Suppressor macrophage treated with lipopolysaccharide for 4 hours (primary cell): ENCODE measurements around the gene WDR1.

Experiments
- DNase-seq: peaks from one replicate; pipeline ENCODE4 v3.0.0-alpha.2; 2020

WDR1 gene

DNA sequence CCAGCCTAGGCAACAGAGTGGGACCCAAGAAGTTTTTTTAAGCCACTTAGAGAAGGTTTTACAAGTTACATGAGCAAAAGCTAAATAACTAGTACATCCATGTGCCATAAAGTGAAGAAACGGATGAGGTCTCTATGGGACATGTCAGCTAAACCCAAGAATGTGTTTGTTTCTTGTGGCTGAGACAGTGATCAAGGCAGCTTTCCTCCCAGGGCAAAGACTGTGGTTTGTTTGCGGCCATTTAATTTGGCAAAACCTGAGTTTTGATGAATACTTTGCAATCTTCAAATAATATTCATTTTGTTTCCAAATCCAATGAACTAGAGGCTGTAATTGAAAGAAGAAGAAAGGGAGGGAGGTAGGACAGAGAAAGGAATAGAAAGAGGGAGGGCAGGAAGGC, 50.4 kb downstream of the WDR1 start:
- DNase-seq, result no peak

DNA sequence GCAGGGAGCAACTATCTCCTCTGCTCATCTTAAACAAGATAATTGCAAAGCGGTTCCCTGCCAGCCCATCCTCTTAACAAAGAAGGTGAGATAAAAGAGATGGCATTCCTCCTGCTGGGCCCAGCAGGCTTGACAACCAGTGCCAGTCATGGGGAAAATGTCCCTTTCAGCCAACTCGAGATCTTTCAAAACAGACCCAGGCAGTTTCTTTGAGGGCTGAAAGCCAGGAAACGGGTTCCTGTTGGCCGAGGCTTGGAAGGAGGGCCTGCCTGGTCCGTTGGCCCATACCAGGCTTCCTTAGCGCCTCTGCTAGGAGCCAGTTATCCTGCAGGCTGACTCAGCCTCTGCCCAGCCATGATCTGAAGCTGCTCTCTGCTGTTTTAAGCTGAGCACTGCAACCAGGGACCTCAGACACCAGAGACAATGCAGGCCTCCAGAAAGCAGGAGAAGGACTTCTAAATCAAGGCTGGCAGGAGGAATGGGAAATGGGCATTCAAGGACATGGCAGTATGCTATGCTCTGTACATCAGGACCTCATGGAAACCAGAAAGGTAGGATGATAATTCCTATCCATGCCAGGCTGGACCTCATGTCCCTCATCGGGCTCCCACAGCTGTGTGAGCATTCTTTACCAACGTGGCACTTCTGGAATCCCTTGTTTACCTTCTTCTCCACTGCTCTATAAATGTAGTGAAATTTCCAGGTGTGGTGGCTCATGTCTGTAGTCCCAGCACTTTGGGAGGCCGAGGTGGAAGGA, 52.9 kb downstream of the WDR1 start:
- DNase-seq, result peak; percentile 71

DNA sequence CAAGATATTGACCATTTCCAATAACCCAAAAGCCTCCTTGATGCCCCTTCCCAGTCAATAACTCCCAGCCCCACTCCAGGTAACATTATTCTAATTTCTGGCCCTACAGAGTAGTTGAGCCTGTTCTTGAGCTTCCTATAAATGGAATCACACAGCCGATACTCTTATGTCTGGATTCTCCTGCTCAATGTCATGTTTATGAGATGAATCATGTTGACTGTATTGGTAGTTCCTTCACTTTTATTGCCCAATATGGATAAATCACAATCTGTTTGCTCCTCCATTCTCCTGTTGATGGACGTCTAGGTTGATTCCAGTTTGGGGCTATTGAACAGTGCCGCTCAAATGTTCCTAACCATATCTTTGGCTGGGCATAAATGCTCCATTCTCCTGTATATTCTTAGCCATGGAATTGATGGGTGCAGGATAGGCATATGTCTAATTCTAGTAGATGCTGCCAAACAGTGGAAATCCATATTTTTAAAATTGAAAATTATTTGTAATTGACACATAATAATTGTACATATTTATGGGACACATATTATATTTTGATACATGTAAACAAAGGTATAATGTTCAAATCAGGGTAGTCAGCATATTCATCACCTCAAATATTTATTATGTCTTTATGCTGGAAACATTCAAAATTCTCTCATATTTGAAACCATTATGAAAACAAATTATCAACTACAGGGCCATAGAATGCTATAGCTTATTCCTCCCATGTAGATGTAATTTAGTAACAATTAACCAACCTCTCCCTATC, 54.8 kb downstream of the WDR1 start:
- DNase-seq, result no peak

DNA sequence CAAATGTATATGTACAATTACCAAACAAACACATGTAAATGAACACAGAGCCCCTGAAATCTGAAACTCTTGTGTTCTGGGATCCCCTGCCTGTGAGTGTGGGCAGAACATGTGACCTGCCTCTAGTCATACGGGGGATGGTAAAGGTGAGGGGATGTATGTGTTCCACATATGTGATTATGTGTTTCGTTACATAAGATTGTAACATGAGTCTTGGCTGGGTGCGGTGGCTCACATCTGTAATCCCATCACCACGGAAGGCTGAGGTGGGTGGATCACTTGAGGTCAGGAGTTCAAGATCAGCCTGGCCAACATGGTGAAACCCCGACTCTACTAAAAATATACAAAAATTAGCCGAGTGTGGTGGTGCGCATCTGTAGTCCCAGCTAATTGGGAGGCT, 58.2 kb downstream of the WDR1 start:
- DNase-seq, result no peak

DNA sequence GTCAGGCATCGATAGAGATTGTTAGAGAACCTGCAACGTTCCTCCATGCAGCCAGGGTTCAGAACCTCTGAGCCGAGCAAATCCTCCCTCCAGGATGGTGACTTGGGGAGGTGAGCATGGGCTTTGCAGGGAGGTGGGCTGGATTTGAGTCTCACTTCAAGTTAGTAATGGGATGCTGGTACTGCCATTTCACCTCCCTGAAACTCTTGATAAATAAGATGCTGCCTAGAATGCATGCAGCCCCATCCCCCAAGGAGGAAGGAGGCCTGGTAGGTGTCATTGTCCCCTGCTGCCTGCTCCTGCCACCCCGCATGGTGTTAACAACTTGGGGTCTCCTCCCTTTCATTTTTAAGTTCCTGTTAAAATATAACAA, 59.6 kb downstream of the WDR1 start:
- no peak for DNase-seq

DNA sequence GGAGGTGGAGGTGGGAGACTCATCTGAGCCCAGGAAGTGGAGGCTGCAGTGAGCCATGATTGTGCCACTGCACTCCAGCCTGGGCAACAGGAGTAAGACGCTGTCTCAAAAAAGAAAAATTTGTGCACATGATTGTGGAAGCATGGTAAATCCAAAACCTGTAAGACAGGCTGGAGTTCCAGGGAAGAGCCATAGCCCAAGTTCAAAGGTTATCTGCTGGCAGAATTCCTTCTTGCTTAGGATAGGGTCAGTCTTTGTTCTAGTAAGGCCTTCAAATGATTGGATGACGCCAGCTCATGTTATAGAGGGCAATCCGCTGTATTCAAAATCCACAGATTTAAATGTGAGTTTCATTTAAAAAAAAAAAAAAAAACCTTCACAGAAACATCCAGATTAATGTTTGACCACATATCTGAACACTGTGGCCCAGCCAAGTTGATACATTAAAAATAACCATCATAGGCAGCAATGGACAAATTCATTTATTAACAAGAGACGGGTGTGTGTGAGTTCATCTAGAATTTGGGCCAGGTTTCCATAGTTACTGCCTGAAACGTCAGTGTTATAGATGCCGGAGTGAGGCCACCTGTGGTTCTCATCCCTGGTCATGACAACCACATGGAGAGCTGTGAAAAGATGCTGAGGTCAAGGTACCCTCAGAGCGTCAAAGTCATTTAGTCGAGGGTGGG, 60.1 kb downstream of the WDR1 start:
- no peak for DNase-seq

DNA sequence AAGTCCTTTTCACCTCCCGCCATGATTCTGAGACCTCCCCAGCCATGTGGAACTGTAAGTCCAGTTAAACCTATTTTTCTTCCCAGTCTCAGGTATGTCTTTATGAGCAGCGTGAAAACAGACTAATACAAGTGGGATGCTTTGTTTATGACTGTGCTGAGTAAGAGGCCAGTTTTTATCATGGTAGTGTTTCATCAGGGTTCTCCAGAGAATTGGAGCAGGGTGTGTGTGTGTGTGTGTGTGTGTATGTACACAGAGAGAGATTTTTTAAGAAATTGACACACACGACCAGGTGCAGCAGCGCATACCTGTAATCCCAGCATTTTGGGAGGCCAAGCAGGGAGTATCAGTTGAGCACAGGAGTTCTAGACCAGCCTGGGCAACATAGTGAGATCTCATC, 60.7 kb downstream of the WDR1 start:
- DNase-seq, result no peak

DNA sequence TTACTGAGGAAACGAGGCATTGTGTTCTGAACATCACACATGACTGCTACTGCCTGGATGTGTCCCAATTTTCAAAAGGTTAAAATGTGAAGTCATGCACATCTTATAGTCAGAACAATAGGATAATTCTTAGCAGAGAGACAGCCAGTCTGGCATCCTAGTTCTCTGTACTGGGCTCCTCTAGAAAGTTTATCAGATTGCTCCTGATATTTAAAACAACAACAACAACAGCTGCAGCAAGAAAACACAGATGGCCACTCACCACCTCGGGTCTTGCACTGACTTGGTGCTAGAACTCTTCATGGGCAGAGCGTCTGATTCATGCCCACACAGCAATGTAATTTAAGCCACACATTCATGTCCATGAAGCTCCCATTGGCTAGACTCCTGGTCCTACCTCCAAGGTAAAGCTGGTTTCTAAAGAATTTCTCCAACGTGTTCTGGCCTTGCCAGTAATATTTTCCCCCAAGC, 62.0 kb downstream of the WDR1 start:
- DNase-seq, result no peak

DNA sequence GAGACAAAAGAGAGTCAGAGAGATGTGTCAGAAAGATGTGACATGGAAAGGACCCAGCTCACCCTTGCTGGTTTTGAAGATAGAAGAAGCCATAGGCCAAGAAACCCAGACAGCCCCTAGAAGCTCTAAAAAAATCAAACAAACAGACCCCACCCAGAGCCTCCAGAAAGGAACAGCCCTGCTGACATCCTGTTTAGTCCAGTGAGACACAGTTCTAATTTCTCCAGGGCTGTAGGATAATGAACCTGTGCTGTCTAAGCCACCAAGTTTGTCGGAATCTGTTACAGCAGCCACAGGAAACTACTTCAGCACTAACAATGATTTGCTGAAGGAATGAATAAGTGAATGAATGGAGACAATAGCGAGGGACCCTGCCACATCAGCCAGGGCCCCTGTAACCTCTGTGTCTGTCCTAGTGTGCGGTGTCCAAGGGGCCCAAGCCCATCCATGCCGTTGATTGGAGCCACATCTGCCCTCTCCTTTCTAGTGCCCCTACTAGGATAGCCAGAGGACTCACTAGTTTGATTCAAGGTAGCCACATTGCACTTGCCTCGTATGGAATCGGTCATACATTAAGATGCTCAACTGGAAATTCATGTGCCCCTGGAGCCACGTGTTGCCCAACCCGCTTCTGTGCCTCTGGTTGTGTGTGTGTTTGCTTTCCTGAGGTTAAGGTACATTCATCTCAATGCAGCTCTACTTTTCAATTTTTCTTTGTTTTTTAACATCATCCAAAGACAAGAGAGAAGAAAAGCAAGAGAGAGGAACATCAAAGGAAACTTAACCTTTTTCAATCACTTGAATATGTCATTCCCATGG, 62.8 kb downstream of the WDR1 start:
- no peak for DNase-seq

DNA sequence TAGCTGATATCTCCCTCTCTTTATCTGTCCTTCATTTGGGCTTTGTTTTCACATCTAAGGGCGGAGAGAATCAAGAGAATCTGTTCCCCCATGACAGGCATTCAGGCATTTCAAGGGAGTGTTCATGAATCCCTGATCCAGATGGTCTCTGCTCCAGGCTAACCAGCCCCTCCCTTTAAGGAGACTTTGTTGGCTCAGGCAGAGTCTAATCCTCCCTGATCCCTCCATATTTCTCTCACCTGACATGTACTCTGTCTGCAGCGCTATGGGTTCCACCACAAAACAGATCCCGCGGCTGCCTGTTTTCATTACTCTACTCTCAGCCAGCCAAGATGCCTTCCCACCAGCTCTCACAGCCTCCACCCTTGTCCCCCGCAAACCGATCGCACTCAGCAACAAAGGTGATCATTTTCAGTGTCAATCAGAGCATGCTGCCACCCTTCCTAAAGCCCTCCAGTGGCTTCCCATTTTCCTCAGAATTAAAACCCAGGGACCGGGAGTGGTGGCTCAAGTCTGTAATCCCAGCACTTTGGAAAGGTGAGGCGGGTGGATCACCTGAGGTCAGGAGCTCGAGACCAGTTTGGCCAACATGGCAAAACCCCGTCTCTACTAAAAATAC, 65.0 kb downstream of the WDR1 start:
- DNase-seq, result no peak

DNA sequence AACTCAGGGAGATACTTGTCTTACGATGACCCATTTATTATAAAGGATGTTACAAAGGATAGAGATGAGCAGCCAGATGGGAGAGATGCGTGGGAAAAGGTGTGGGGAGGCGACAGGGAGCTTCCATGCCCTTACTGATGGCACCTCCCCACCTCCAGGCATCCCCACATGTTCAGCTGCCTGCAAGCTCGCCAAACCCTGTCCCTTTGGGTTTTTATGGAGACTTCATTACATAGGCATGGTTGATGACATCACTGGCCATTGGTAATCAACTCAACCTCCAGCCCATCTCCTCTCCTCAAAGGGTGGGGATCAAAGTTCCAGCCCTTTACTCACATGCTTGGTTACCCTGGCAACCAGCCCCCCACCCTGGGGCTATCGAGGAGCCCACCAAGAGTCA, 65.9 kb downstream of the WDR1 start:
- DNase-seq, result no peak

DNA sequence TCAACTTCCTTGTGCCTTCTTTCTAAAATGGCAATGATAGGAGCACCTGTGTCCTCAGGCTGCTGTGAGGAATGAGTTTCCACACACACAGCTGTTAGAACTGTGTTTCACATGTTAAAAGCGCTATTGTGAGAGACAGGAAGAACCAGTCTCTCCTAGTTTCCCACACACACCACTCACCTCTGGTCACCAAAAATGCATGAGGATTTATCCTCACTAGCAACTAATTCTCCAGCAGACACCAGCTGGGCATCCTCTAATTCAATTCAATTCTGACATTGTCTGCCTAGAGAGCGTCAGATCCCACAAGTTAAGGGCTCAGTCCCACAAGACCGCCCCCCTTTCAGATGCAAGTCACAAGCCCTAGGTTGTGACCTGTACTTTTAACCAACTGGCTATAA, 66.3 kb downstream of the WDR1 start:
- no peak for DNase-seq

DNA sequence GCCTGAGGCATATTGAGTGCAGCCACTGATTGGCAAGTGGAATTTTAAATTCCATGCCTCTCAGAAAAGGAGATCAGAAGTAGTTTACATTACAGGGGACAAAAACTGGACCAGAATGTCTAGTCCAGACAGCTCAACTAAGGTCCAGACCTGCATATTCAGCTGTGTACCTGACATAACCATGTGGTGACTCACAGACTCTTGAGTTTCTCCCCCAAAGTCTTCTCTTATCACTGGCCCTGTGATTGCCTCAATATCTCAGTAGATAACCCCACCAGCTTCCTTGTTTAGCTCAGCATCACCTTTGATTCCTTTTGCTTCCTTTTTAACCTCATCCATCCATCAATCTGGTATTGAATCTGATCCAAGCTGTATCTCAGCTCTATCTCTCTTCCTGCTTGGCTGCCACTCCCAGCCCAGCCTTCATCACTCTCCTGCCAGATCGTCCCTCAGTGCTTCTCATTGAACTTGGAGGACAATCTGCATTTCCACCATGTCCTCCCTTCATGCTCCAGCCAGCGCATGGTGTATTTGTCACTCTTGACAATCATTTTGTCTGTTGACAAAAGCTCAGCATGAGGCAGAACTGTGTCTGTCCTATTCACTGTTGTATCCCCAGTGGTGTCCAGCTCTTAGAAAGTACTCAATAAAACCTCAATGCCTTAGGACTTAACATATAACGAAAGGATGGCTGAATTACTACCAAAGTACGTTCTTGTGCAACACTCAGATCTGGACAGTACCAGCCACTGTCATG, 67.5 kb downstream of the WDR1 start:
- no peak for DNase-seq

DNA sequence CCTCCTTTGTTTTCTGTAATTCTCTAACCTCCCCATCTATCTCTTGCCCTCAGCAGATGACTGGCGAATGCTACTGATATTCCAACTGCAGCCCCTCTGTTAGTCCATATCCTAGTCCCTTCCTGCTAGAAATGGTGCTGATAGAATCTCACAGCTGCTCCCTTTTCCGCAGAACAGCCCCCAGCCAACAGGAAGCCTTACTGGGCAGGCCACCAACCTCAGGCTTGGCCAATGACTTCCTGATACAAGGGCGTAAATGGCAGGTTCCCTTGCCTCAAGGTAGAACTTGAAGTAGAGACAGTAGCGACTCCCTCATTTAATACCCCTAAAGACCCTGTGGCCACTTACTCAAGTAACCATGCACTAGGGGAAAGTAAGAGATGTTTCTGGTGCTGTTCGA, 68.6 kb downstream of the WDR1 start:
- DNase-seq, result no peak

DNA sequence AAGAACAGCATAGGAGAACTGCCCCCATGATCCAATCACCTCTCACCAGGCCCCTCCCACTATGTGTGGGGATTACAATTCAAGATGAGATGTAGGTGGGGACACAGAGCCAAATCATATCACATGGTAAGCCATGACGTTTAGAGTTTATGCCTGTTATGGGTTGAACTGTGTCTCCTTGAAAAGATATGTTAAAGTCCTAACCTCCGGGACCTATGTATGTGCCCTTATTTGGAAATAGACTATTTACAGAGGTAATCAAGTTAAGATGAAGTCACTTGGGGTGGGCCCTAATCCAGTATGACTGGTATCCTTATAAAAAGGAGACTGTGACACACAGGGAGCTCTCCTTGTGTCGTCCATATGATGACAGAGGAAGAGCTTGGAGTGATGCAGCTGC, 70.1 kb downstream of the WDR1 start:
- DNase-seq, result no peak

DNA sequence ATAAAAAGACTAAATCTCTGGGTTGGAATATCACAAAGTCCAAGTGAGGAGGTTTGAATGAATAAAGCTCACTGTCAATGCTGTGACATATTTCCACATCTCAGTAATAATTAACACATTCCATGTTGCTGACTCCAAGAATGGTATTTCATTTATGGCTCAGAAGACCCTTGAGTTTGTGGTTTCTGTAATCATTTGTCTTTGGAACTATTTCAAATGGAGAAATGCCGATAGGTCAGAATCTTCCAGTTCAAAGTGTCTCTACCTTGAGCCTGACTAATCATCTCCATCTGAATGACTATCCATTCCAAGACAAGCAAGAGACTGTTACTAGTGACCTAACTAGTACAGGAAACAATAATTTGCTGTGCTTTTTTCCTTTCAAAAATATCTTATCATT, 71.1 kb downstream of the WDR1 start:
- DNase-seq, result no peak

DNA sequence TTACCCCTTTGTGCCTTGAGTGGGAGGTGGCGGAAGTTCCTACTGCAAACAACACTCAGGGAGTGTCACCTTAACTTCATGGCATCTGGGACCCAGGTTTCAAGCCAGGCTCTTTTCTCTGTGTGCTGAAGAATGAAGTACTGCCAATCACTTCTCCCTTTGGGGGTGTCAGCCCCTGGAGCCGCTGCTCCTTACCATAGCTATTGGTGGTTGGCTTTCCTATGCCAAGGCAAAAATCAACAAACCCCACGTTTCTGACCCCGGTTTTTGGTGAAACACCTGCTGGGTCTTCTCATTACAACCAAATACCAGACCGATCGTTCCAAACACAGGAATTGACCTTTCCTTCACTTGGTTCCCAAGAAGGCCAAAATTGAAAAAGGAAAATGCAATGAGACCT, 75.6 kb downstream of the WDR1 start:
- DNase-seq, result no peak

DNA sequence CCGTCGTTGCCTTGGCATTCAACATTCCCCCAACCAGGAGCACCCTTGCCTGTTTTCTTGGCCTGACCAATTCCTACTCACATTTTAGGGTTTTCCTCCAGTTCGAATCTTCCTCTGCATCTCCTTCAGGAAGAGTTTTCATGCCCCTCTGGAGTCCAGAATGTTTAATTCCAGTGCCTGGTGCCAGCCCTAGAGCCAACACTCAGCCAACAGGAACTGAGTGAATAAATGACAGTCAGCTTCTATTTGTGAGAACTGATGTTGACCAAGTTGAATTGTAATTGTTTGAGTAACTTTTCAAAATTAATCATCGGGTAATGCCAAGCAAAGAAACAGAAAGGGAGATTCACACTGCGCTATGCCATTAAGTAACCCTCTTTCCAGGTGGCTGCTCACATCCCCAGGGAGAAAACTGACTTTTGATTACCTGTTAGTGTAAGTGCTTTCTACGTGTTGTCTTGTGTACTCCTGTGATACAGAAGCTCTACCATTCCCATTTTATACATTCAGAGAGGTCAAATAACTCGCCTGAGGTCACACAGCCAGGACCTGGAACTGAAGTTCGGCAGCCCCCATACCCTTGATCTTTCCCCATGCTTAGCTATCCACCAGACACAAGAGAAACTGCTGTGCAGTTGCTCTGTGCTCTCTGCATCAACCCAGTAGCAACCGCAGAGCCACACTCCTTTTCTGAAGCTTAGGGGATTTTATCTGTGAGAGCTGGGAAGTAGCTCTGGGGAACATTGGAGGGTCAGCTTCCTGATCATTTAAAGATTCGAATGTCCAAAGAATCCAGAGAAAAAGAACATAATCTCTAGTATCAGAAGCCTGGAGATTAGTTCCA, 76.3 kb downstream of the WDR1 start:
- no peak for DNase-seq

DNA sequence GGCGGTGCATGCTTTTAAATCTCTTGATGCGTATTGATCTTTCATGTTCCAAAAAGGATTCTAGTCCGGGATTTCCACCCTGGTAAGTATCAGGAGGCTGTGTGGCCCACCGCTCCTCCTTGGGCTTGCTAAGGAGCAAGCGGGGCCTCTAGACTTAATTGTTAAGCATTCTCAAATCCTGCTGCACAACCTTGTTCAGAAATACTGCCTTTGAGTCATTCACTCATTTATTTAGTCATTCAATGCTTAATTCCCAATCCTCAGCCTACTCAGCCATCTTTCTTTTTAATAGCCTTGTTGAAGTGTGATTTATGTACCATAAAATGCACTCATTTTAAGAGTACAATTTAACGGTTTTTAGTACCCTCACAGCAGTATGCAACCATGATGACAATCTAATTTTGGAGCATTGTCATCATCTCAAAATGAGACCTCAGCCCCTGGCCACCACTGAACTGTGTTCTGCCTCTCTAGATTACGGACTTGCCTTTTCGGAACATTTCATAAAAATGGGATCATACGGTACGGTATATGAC, 79.7 kb downstream of the WDR1 start:
- no peak for DNase-seq

DNA sequence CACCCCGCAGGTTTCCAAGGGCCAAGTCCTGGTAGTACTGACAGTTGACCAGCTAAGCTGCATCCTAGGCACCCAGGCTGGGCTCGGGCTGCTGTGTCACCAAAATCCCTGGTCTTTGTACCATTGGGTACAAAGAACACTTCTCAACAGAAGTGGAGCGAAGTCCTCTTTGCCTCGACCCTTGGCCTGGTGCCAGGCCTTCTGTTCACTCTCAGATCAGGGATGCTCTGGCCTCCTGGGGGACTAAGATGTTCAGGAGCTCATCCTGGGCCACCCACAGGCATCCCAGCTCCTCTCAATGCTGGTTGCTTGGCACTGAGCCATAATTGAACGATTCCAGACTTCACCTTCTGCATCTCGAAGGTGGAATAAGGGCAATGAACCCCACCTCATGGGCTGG, 81.5 kb downstream of the WDR1 start:
- no peak for DNase-seq
